Muscle of leg (tissue), 11 donors: Measurements from ENCODE around the gene KDM4B. TPM values are rescaled to one million over a fixed set of nuclear protein-coding genes. Genes with fewer than 3 reads are reported as not detected.

Source experiments
- DNase-seq: peaks from one replicate; pipeline ENCODE4 v3.0.0; 2013
- H3K27ac ChIP-seq: one replicate; pipeline ENCODE4 v1.5.1; 2013; ENCODE audit warnings: mild to moderate bottlenecking, low read length, control low read depth
- H3K27me3 ChIP-seq: one replicate; pipeline ENCODE4 v1.6.1; 2013; ENCODE audit warnings: low read length; ENCODE audit not compliant: control insufficient read depth, insufficient read depth
- H3K36me3 ChIP-seq: one replicate; pipeline ENCODE4 v1.6.1; 2013; ENCODE audit warnings: low read length; ENCODE audit not compliant: control insufficient read depth, insufficient read depth
- H3K4me1 ChIP-seq: one replicate; pipeline ENCODE4 v1.6.1; 2013; ENCODE audit warnings: low read length; ENCODE audit not compliant: control insufficient read depth, insufficient read depth
- H3K4me3 ChIP-seq: one replicate; pipeline ENCODE4 v1.5.1; 2013; ENCODE audit warnings: low read length, control low read depth
- H3K9me3 ChIP-seq: replicated peaks from 2 replicates; pipeline ENCODE4 v1.6.1; 2013; ENCODE audit warnings: low read depth, low read length; ENCODE audit not compliant: control insufficient read depth
- WGBS: methylation state at CpG from one replicate; pipeline ENCODE4 v1.1.5; 2013; ENCODE audit warnings: missing lambda C conversion rate; ENCODE audit not compliant: insufficient coverage; 5-methylcytosine and 5-hydroxymethylcytosine counted together
- polyA plus RNA-seq, 8 donors: library from polyadenylated mRNA; unstranded; fragments of 120-200 nt; gene quantifications; one replicate each; pipeline versions ENCODE4 v1.2.1 to v1.2.3, GENCODE V29; 2013; ENCODE audit warnings: inconsistent platforms in 1 of 8, low replicate concordance in 1 of 8; ENCODE audit not compliant: insufficient read length in 8 of 8, insufficient read depth in 1 of 8
- total RNA-seq: library from RNA; stranded (reverse); fragments of 120-200 nt; gene quantifications from one replicate; pipeline ENCODE4 v1.2.4, GENCODE V29; 2013

Gene KDM4B
- total and polyA plus RNA-seq, 9 donors, result 8.1 to 22.3 (median 21.1) TPM

GRCh38 chr19:5057860-5058259, 88.9 kb downstream of the KDM4B start:
- Histone ChIP-seq H3K4me3 (no peak overlapping the region), H3K4me1 (peaks cover 15% of the 10 kb centered on the region), H3K36me3 (peaks cover 41% of the 10 kb centered on the region), H3K27me3 (no peaks in the 10 kb centered on the region), H3K9me3 (peaks cover 8% of the 10 kb centered on the region), H3K27ac (no peak overlapping the region)
- WGBS, result 88% methylated on average over 5 of the region's 5 CpGs
- no peak for DNase-seq

DNA sequence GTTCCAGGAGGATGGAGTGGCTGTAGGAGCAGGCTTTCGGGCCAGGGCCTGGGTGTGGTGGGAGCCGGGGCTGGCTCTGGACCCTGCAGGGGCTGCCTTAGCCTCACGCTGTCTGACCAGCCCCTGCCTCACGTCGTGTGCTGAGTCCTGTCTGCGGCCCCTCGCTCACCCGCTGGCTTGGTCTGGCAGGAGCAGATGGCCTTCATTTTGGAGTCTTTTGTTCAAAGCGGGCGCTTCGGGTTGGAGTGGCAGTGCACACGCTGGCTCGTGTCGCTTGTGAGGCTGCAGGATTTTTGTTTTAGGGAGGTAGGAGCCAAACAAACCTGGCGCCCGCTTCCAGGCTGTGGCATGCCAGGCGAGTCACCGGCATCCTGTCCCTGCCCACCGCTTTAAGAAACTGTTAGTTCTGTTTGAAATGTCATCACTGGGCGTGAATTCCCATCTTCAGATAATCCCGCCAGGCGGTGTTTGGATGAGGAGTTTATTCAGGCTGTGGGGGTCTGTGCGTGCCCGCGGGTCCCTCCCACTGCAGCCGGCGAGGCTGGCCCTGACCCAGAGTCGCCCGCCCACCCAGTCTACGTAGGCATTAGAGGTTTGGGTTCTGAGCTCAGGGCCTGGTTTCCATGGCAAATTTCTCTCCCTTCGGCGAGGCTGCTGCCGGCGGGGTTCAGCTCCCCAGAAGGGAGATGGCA, 89.8 kb downstream of the KDM4B start:
- no peak overlapping the region for H3K27ac ChIP-seq
- H3K4me3 ChIP-seq, result no peak overlapping the region
- DNase-seq, result no peak
- H3K36me3 ChIP-seq, result peaks cover 49% of the 10 kb centered on the region
- peaks cover 9% of the 10 kb centered on the region for H3K9me3 ChIP-seq
- 76% methylated on average over 24 of the region's 34 CpGs for WGBS
- peaks cover 15% of the 10 kb centered on the region for H3K4me1 ChIP-seq
- H3K27me3 ChIP-seq, result no peaks in the 10 kb centered on the region

- no peaks in the 10 kb centered on the region for H3K27me3 ChIP-seq
- no peak overlapping the region for H3K27ac ChIP-seq
- H3K9me3 ChIP-seq, result peaks cover 9% of the 10 kb centered on the region
- H3K4me1 ChIP-seq, result peaks cover 15% of the 10 kb centered on the region
- no peak for DNase-seq
- WGBS, result 58% methylated on average over 21 of the region's 21 CpGs
- H3K4me3 ChIP-seq, result no peak overlapping the region
- peaks cover 49% of the 10 kb centered on the region for H3K36me3 ChIP-seq
Measured at GRCh38 chr19:5059213-5059574, 90.3 kb downstream of the KDM4B start.

DNA sequence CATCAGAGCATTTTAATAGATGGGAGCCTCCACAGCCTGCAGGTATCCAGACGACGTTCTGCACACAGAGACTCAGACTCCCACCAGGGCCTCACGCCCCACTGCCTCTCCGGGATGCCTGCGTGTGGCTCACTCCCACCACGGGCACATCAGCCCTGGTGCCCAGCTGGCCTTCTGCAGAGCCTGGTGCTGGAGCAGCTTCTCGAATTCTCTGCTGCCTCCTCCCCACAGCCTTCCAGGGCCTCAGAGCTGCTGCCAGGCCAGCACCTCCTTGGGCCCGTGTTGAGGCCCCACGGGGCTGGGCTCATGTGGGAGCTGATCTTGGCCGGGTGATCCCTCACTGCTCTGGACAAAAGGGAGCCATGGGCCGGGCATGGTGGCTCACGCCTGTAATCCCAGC, 90.9 kb downstream of the KDM4B start:
- peaks cover 47% of the 10 kb centered on the region for H3K36me3 ChIP-seq
- no peak for DNase-seq
- no peak overlapping the region for H3K27ac ChIP-seq
- WGBS, result 79% methylated on average over 11 of the region's 12 CpGs
- peaks cover 15% of the 10 kb centered on the region for H3K4me1 ChIP-seq
- peaks cover 9% of the 10 kb centered on the region for H3K9me3 ChIP-seq
- H3K27me3 ChIP-seq, result no peaks in the 10 kb centered on the region
- no peak overlapping the region for H3K4me3 ChIP-seq

- peaks cover 51% of the 10 kb centered on the region for H3K36me3 ChIP-seq
Measured at GRCh38 chr19:5062195-5062594, 93.3 kb downstream of the KDM4B start.

GRCh38 chr19:5062799-5063198, 93.9 kb downstream of the KDM4B start:
- H3K9me3 ChIP-seq, result peaks cover 9% of the 10 kb centered on the region
- no peak for DNase-seq
- 86% methylated on average over 2 of the region's 4 CpGs for WGBS
- no peak overlapping the region for H3K27ac ChIP-seq
- peaks cover 46% of the 10 kb centered on the region for H3K36me3 ChIP-seq
- no peaks in the 10 kb centered on the region for H3K27me3 ChIP-seq
- peaks cover 22% of the 10 kb centered on the region for H3K4me1 ChIP-seq
- H3K4me3 ChIP-seq, result no peak overlapping the region

More at GRCh38 chr19:5062195-5062594, 93.3 kb downstream of the KDM4B start:
- Histone ChIP-seq H3K4me3 (no peak overlapping the region), H3K27me3 (no peaks in the 10 kb centered on the region), H3K4me1 (peaks cover 17% of the 10 kb centered on the region), H3K27ac (no peak overlapping the region), H3K9me3 (peaks cover 9% of the 10 kb centered on the region)
- DNase-seq, result no peak
- WGBS, result 93% methylated on average over 8 of the region's 9 CpGs

DNA sequence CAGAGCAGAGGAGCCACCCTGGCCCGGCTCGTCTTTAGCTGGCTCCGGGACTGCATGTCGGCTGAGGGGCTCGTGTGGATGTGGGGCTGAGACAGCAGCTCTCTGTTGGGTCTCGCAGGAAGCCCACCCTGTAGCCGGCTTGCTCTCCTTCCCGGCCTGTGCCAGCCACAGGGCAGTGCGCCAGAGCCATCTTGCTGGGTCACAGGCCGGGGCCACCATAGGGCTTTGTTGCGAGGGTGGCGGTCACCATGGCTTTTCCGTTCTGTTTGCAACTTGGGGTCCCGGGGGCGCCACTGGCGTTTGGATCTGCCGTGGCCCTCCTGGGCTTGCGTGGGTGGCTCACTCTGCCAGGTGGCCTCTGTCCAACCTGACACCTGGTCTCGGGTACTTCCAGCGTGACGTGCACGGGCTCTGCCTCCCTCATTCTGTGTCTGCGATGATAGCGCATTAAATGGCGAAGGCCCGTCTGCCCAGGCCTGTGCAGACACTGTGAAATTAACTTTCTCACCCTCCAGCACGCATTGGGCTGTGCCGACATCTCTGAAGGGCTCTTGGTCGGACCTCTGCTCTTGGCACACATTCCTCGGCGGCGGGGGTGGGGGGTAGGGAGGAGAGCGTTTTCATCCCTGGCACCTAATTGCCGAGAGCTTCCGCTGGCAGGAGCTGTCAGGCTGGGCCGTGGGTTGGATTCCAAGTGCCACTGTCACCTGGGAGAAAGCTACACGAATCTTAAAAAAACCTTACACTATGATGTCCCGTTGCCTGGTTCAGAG, 95.1 kb downstream of the KDM4B start:
- Histone ChIP-seq H3K27me3 (no peaks in the 10 kb centered on the region), H3K4me1 (peaks cover 11% of the 10 kb centered on the region), H3K4me3 (no peak overlapping the region), H3K36me3 (peaks cover 49% of the 10 kb centered on the region), H3K27ac (no peak overlapping the region), H3K9me3 (peaks cover 9% of the 10 kb centered on the region)
- WGBS, result 88% methylated on average over 29 of the region's 38 CpGs
- no peak for DNase-seq

- Histone ChIP-seq H3K9me3 (peaks cover 9% of the 10 kb centered on the region), H3K4me3 (no peak overlapping the region), H3K36me3 (peaks cover 46% of the 10 kb centered on the region), H3K27ac (no peak overlapping the region), H3K27me3 (no peaks in the 10 kb centered on the region), H3K4me1 (peaks cover 7% of the 10 kb centered on the region)
- no peak for DNase-seq
- WGBS, result 89% methylated on average over 16 of the region's 19 CpGs
Measured at GRCh38 chr19:5064896-5065295, 96.0 kb downstream of the KDM4B start.

GRCh38 chr19:5065663-5066093, 96.8 kb downstream of the KDM4B start:
- Histone ChIP-seq H3K27ac (no peak overlapping the region), H3K9me3 (peaks cover 9% of the 10 kb centered on the region), H3K4me1 (peaks cover 7% of the 10 kb centered on the region), H3K4me3 (no peak overlapping the region), H3K36me3 (peaks cover 47% of the 10 kb centered on the region), H3K27me3 (no peaks in the 10 kb centered on the region)
- 85% methylated on average over 23 of the region's 24 CpGs for WGBS
- no peak for DNase-seq

- no peak overlapping the region for H3K27ac ChIP-seq
- peaks cover 16% of the 10 kb centered on the region for H3K4me1 ChIP-seq
- DNase-seq, result no peak
- H3K27me3 ChIP-seq, result no peaks in the 10 kb centered on the region
- peaks cover 9% of the 10 kb centered on the region for H3K9me3 ChIP-seq
- no peak overlapping the region for H3K4me3 ChIP-seq
- 90% methylated on average over 14 of the region's 14 CpGs for WGBS
- H3K36me3 ChIP-seq, result peaks cover 49% of the 10 kb centered on the region
Measured at GRCh38 chr19:5066768-5067167, 97.9 kb downstream of the KDM4B start.
